Psoas muscle (tissue), 8 donors: ENCODE results near the gene CP. TPM values are rescaled to one million over a fixed set of nuclear protein-coding genes. Genes with fewer than 3 reads are reported as not detected.

Source experiments
- ATAC-seq, 4 donors: fragments of 200-7000 bp; cut with Tn5 transposase; one replicate each; pipeline ENCODE4 v1.9.1; 2020; ENCODE audit warnings: moderate library complexity in 3 of 4, mild to moderate bottlenecking in 2 of 4
- DNase-seq, 2 donors: peaks; one replicate each; pipeline ENCODE4 v3.0.0-alpha.2; 2020
- H3K27ac ChIP-seq: fragments of 200-600 bp; one replicate; pipeline ENCODE4 v1.8.0; 2022
- H3K27me3 ChIP-seq, 3 donors: fragments of 200-600 bp in 1 of 3; one replicate each; pipeline versions ENCODE4 v1.6.1 to v1.8.0; 2013 to 2022; ENCODE audit warnings: low read length in 2 of 3, mild to moderate bottlenecking in 2 of 3, moderate library complexity in 1 of 3; ENCODE audit not compliant: insufficient read depth in 3 of 3
- H3K36me3 ChIP-seq, 2 donors: fragments of 200-600 bp in 1 of 2; one replicate each; pipeline versions ENCODE4 v1.6.1 to v1.8.0; 2013 to 2022; ENCODE audit warnings: low read depth in 1 of 2, mild to moderate bottlenecking in 1 of 2, moderate library complexity in 1 of 2; ENCODE audit not compliant: insufficient read depth in 1 of 2
- H3K4me1 ChIP-seq: fragments of 200-600 bp; one replicate; pipeline ENCODE4 v1.8.0; 2022
- H3K4me3 ChIP-seq: fragments of 200-600 bp; one replicate; pipeline ENCODE4 v1.8.0; 2022; ENCODE audit warnings: mild to moderate bottlenecking
- H3K9me3 ChIP-seq: fragments of 200-600 bp; one replicate; pipeline ENCODE4 v1.8.0; 2022
- CTCF ChIP-seq: fragments of 200-600 bp; IDR thresholded peaks from one replicate; pipeline ENCODE4 v1.8.0; 2022; ENCODE audit warnings: antibody characterized with exemption
- WGBS, 3 donors: extraction: QIAGEN DNeasy Blood & Tissue Kit; methylation state at CpG; one replicate each; pipeline versions ENCODE4 v1.1.6 to v1.1.7; 2013; 5-methylcytosine and 5-hydroxymethylcytosine counted together
- intact Hi-C, 2 donors: fragments of 100-400 bp; cut with DNase I; formaldehyde crosslinking; loops; one replicate each; pipeline versions ENCODE4 v1.11.0 to v1.14.2; 2022
- polyA plus RNA-seq, 3 donors: library from polyadenylated mRNA; stranded (reverse); fragments of 200-250 nt; gene quantifications; one replicate each; pipeline ENCODE4 v1.2.3, GENCODE V29; 2013
- total RNA-seq, 4 donors: library from RNA; stranded (reverse); fragmentation: NEBNext Ultra II Directional in 2 of 4; extraction: Animal tissue kit (Norgen Biotek cat#: 25700) in 2 of 4; gene quantifications; one replicate each; pipeline versions ENCODE4 v1.2.1 to v1.2.4, GENCODE V29; 2021 to 2023
- donor health status: healthy with polysubstance abuse.
- donor health status: DM: no; HTN: no; CAD: no; lungs with moderate emphysema.
- donor health status: Bipolar disorder and iron deficiency.
- donor health status: healthy.
- donor health status: DM: yes; HTN: yes; CAD: no.
- donor health status: DM: no; HTN: no; CAD: no.
- donor health status: DM: no; HTN: no; CAD: no.
- donor health status: DM: yes; HTN: yes; CAD: no.

The CP gene
- total and polyA plus RNA-seq, 7 donors: 0.23 to 3.5 (median 2.2) TPM

GRCh38 chr3:149215515-149215914, 6.1 kb downstream of the CP start:
- WGBS, 3 donors: 76 to 81% (median 79%) methylated on average over 2 of the region's 2 CpGs
- TF ChIP-seq CTCF: no peak
- Histone ChIP-seq H3K27ac (no peak overlapping the region), H3K36me3 (no peaks in the 10 kb centered on the region), H3K27me3 (no peaks in the 10 kb centered on the region), H3K4me1 (peaks cover 3% of the 10 kb centered on the region), H3K9me3 (no peaks in the 10 kb centered on the region), H3K4me3 (no peak overlapping the region)
- DNase-seq (no peak), ATAC-seq (no peak)
- intact Hi-C loops: no loop called here

GRCh38 chr3:149214702-149215101, 6.9 kb downstream of the CP start:
- ATAC-seq (no peak), DNase-seq (no peak)
- 75 to 87% (median 87%) methylated on average over 1 of the region's 1 CpG for WGBS, 3 donors
- intact Hi-C loops: no loop called here
- Histone ChIP-seq H3K9me3 (no peaks in the 10 kb centered on the region), H3K27ac (no peak overlapping the region), H3K36me3 (no peaks in the 10 kb centered on the region), H3K4me1 (peaks cover 3% of the 10 kb centered on the region), H3K27me3 (no peaks in the 10 kb centered on the region), H3K4me3 (no peak overlapping the region)
- no peak for TF ChIP-seq CTCF

DNA sequence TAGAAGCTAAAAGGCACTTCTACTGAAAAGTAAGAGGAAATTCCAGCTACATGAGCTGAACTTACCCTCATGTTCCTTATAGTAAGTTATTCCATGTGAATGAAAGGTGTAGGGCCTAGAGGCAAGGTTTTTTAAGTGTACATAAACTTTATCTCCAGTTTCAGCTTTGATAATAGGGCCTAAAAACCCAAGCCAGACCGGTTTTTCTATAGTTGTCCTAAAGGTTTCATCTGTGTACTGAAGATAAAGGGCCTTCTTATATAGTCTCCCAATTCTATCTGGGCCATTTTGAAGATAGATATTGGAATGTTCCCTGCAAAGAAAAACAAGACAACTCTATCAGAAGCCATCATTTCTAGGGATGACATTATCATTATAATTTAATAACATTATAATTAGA, 9.2 kb downstream of the CP start:
- Histone ChIP-seq H3K27me3 (no peaks in the 10 kb centered on the region), H3K27ac (no peak overlapping the region), H3K4me3 (no peak overlapping the region), H3K36me3 (no peaks in the 10 kb centered on the region), H3K9me3 (no peaks in the 10 kb centered on the region), H3K4me1 (peaks cover 3% of the 10 kb centered on the region)
- intact Hi-C loops: no loop called here
- ATAC-seq: no peak
- 86 to 100% (median 92%) methylated on average over 1 of the region's 1 CpG for WGBS, 3 donors
- DNase-seq: no peak
- TF ChIP-seq CTCF: no peak

GRCh38 chr3:149209431-149209830, 12.2 kb downstream of the CP start:
- no peaks in the 10 kb centered on the region for H3K36me3 ChIP-seq
- H3K27me3 ChIP-seq: no peaks in the 10 kb centered on the region
- no peak overlapping the region for H3K4me3 ChIP-seq
- no peak for ATAC-seq
- H3K4me1 ChIP-seq: no peaks in the 10 kb centered on the region
- no peak overlapping the region for H3K27ac ChIP-seq
- intact Hi-C loops: no loop called here
- H3K9me3 ChIP-seq: no peaks in the 10 kb centered on the region
- WGBS, 3 donors: 82 to 90% (median 89%) methylated on average over 4 of the region's 4 CpGs
- TF ChIP-seq CTCF: no peak
- DNase-seq: no peak

DNA sequence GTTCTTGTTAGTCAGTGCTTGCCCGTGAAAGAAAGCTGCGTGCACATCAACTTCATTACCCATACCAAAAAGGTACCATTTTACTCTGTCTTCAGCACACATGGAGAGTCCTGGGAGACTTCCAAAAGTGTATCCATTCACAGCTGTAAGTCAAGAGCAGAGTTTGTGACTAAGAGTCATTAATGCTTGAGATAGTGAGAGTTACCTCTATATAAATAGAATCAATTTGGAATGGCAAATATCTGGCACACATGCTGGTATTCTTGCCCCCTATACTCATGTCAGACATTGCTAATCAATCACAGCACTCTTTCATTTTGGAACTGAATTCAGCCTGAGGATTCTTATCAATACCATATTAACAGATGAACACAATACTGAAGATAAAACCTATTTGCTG, 14.2 kb downstream of the CP start:
- Histone ChIP-seq H3K27ac (no peak overlapping the region), H3K27me3 (no peaks in the 10 kb centered on the region), H3K4me3 (no peak overlapping the region), H3K9me3 (no peaks in the 10 kb centered on the region), H3K4me1 (no peaks in the 10 kb centered on the region), H3K36me3 (no peaks in the 10 kb centered on the region)
- no peak for TF ChIP-seq CTCF
- 73 to 85% (median 81%) methylated on average over 2 of the region's 2 CpGs for WGBS, 3 donors
- DNase-seq: no peak
- no peak for ATAC-seq
- intact Hi-C loops: no loop called here
